ENCODE results near the gene COL26A1. TPM values are rescaled to one million over a fixed set of nuclear protein-coding genes. Genes with fewer than 3 reads are reported as not detected.
"Not testable (repeated sequence)": the region's sequence is repeated elsewhere in the genome, so short reads cannot be mapped to it uniquely, and the experiment has no call there.

COL26A1 gene
- total and polyA plus RNA-seq, 5 donors = 0.09 to 0.11 TPM; not detected in 3

- DNase-seq (no peak), ATAC-seq (no peak)
- H3K9me3 ChIP-seq (ENCODE audit: control insufficient read depth, low read length) = no peaks in the 10 kb centered on the region
- WGBS = 86% methylated on average over 4 of the region's 4 CpGs
- H3K4me3 ChIP-seq (ENCODE audit: low read length) = no peak overlapping the region
- no peaks in the 10 kb centered on the region for H3K27me3 ChIP-seq (ENCODE audit: control insufficient read depth, insufficient read depth)
- H3K4me1 ChIP-seq (ENCODE audit: control insufficient read depth, insufficient read depth, low read length) = no peaks in the 10 kb centered on the region
- H3K27ac ChIP-seq (ENCODE audit: low read length) = no peak overlapping the region
- intact Hi-C loops (cut with DNase I) = no loop called here
Measured at GRCh38 chr7:101450064-101450463, 87.4 kb downstream of the COL26A1 start.

GRCh38 chr7:101453617-101454016 is 90.9 kb downstream of the COL26A1 start:
- Histone ChIP-seq H3K27me3 (ENCODE audit: control insufficient read depth, insufficient read depth) (no peaks in the 10 kb centered on the region), H3K4me1 (ENCODE audit: control insufficient read depth, insufficient read depth, low read length) (no peaks in the 10 kb centered on the region), H3K4me3 (ENCODE audit: low read length) (no peak overlapping the region), H3K27ac (ENCODE audit: low read length) (no peak overlapping the region), H3K9me3 (ENCODE audit: control insufficient read depth, low read length) (no peaks in the 10 kb centered on the region)
- 90% methylated on average over 5 of the region's 5 CpGs for WGBS
- no peak for DNase-seq
- ATAC-seq = no peak
- intact Hi-C loops (cut with DNase I) = no loop called here

GRCh38 chr7:101457001-101457750 is 94.5 kb downstream of the COL26A1 start:
- Histone ChIP-seq H3K4me1 (ENCODE audit: control insufficient read depth, insufficient read depth, low read length) (no peaks in the 10 kb centered on the region), H3K27me3 (ENCODE audit: control insufficient read depth, insufficient read depth) (no peaks in the 10 kb centered on the region), H3K9me3 (ENCODE audit: control insufficient read depth, low read length) (no peaks in the 10 kb centered on the region), H3K27ac (ENCODE audit: low read length) (no peak overlapping the region), H3K4me3 (ENCODE audit: low read length) (no peak overlapping the region)
- intact Hi-C loops (cut with DNase I) = no loop called here
- WGBS = 51% methylated on average over 6 of the region's 6 CpGs
- DNase-seq (no peak), ATAC-seq (no peak)

- 87% methylated on average over 5 of the region's 5 CpGs for WGBS
- no peak overlapping the region for H3K27ac ChIP-seq (ENCODE audit: low read length)
- no peaks in the 10 kb centered on the region for H3K9me3 ChIP-seq (ENCODE audit: control insufficient read depth, low read length)
- no peaks in the 10 kb centered on the region for H3K27me3 ChIP-seq (ENCODE audit: control insufficient read depth, insufficient read depth)
- no peak overlapping the region for H3K4me3 ChIP-seq (ENCODE audit: low read length)
- intact Hi-C loops (cut with DNase I) = no loop called here
- ATAC-seq (no peak), DNase-seq (no peak)
- H3K4me1 ChIP-seq (ENCODE audit: control insufficient read depth, insufficient read depth, low read length) = no peaks in the 10 kb centered on the region
Measured at GRCh38 chr7:101465131-101465530, 102.5 kb downstream of the COL26A1 start.

- H3K4me1 ChIP-seq (ENCODE audit: control insufficient read depth, insufficient read depth, low read length) = no peaks in the 10 kb centered on the region
- intact Hi-C loops (cut with DNase I) = no loop called here
- H3K9me3 ChIP-seq (ENCODE audit: control insufficient read depth, low read length) = no peaks in the 10 kb centered on the region
- ATAC-seq (no peak), DNase-seq (no peak)
- no peak overlapping the region for H3K27ac ChIP-seq (ENCODE audit: low read length)
- H3K27me3 ChIP-seq (ENCODE audit: control insufficient read depth, insufficient read depth) = no peaks in the 10 kb centered on the region
- 52% methylated on average over 9 of the region's 9 CpGs for WGBS
- no peak overlapping the region for H3K4me3 ChIP-seq (ENCODE audit: low read length)
Measured at GRCh38 chr7:101465576-101466196, 103.0 kb downstream of the COL26A1 start.

GRCh38 chr7:101466871-101467270 is 104.2 kb downstream of the COL26A1 start:
- H3K27me3 ChIP-seq (ENCODE audit: control insufficient read depth, insufficient read depth) = no peaks in the 10 kb centered on the region
- no peaks in the 10 kb centered on the region for H3K9me3 ChIP-seq (ENCODE audit: control insufficient read depth, low read length)
- no peak overlapping the region for H3K4me3 ChIP-seq (ENCODE audit: low read length)
- DNase-seq = no peak
- no peak for ATAC-seq
- H3K27ac ChIP-seq (ENCODE audit: low read length) = no peak overlapping the region
- intact Hi-C loops (cut with DNase I) = no loop called here
- WGBS = 38% methylated on average over 6 of the region's 6 CpGs
- H3K4me1 ChIP-seq (ENCODE audit: control insufficient read depth, insufficient read depth, low read length) = no peaks in the 10 kb centered on the region

GRCh38 chr7:101468546-101469275 is 106.0 kb downstream of the COL26A1 start:
- Histone ChIP-seq H3K27ac (ENCODE audit: low read length) (no peak overlapping the region), H3K4me3 (ENCODE audit: low read length) (no peak overlapping the region), H3K9me3 (ENCODE audit: control insufficient read depth, low read length) (no peaks in the 10 kb centered on the region), H3K4me1 (ENCODE audit: control insufficient read depth, insufficient read depth, low read length) (no peaks in the 10 kb centered on the region), H3K27me3 (ENCODE audit: control insufficient read depth, insufficient read depth) (no peaks in the 10 kb centered on the region)
- 75% methylated on average over 14 of the region's 14 CpGs for WGBS
- ATAC-seq = no peak
- DNase-seq = no peak
- intact Hi-C loops (cut with DNase I) = no loop called here

GRCh38 chr7:101470668-101471487 is 108.2 kb downstream of the COL26A1 start:
- no peak overlapping the region for H3K27ac ChIP-seq (ENCODE audit: low read length)
- no peaks in the 10 kb centered on the region for H3K27me3 ChIP-seq (ENCODE audit: control insufficient read depth, insufficient read depth)
- ATAC-seq (no peak), DNase-seq (no peak)
- intact Hi-C loops (cut with DNase I) = no loop called here
- no peaks in the 10 kb centered on the region for H3K4me1 ChIP-seq (ENCODE audit: control insufficient read depth, insufficient read depth, low read length)
- 64% methylated on average over 9 of the region's 9 CpGs for WGBS
- H3K4me3 ChIP-seq (ENCODE audit: low read length) = no peak overlapping the region
- no peaks in the 10 kb centered on the region for H3K9me3 ChIP-seq (ENCODE audit: control insufficient read depth, low read length)

GRCh38 chr7:101474178-101474577 is 111.5 kb downstream of the COL26A1 start:
- intact Hi-C loops (cut with DNase I) = no loop called here
- WGBS = 61% methylated on average over 5 of the region's 5 CpGs

GRCh38 chr7:101475691-101476090 is 113.0 kb downstream of the COL26A1 start:
- 85% methylated on average over 2 of the region's 2 CpGs for WGBS
- DNase-seq; intact Hi-C loops (cut with DNase I): not testable (repeated sequence)

More at GRCh38 chr7:101474178-101474577, 111.5 kb downstream of the COL26A1 start:
- DNase-seq (no peak), ATAC-seq (no peak)
- no peaks in the 10 kb centered on the region for H3K27me3 ChIP-seq (ENCODE audit: control insufficient read depth, insufficient read depth)
- no peak overlapping the region for H3K4me3 ChIP-seq (ENCODE audit: low read length)
- no peaks in the 10 kb centered on the region for H3K4me1 ChIP-seq (ENCODE audit: control insufficient read depth, insufficient read depth, low read length)
- no peak overlapping the region for H3K27ac ChIP-seq (ENCODE audit: low read length)
- H3K9me3 ChIP-seq (ENCODE audit: control insufficient read depth, low read length) = no peaks in the 10 kb centered on the region

More at GRCh38 chr7:101475691-101476090, 113.0 kb downstream of the COL26A1 start:
- not testable (repeated sequence) for H3K27me3 ChIP-seq (ENCODE audit: control insufficient read depth, insufficient read depth); ATAC-seq; H3K27ac ChIP-seq (ENCODE audit: low read length); H3K4me3 ChIP-seq (ENCODE audit: low read length); H3K4me1 ChIP-seq (ENCODE audit: control insufficient read depth, insufficient read depth, low read length); H3K9me3 ChIP-seq (ENCODE audit: control insufficient read depth, low read length)
